Ureter (tissue), 1 donor: ENCODE data around the gene MID1IP1. TPM values are rescaled to one million over a fixed set of nuclear protein-coding genes. Genes with fewer than 3 reads are reported as not detected.

Experiments
- DNase-seq: peaks from one replicate; pipeline ENCODE4 v3.0.0-alpha.2; 2020; ENCODE audit warnings: low spot score
- total RNA-seq: library from RNA; stranded (reverse); gene quantifications from one replicate; pipeline ENCODE4 v1.2.4, GENCODE V29; 2023
- donor health status: DM: yes; HTN: yes; CAD: no.

The MID1IP1 gene
- total RNA-seq, 1 donor from 2014 or later = 66.4 TPM

GRCh38 chrX:38816155-38816554, 14.9 kb downstream of the MID1IP1 start:
- DNase-seq = no peak

GRCh38 chrX:38817004-38817703, 15.9 kb downstream of the MID1IP1 start:
- DNase-seq = peak; percentile 51

GRCh38 chrX:38819163-38819562, 17.9 kb downstream of the MID1IP1 start:
- DNase-seq = no peak

GRCh38 chrX:38819709-38820108, 18.4 kb downstream of the MID1IP1 start:
- DNase-seq = no peak

- DNase-seq = no peak
Measured at GRCh38 chrX:38820751-38821150, 19.5 kb downstream of the MID1IP1 start.

- DNase-seq = no peak
Measured at GRCh38 chrX:38824176-38824575, 22.9 kb downstream of the MID1IP1 start.

- no peak for DNase-seq
Measured at GRCh38 chrX:38831949-38832348, 30.7 kb downstream of the MID1IP1 start.

- DNase-seq = no peak
Measured at GRCh38 chrX:38837389-38837788, 36.1 kb downstream of the MID1IP1 start.

GRCh38 chrX:38839277-38839676, 38.0 kb downstream of the MID1IP1 start:
- DNase-seq = no peak

- DNase-seq = no peak
Measured at GRCh38 chrX:38839944-38840343, 38.7 kb downstream of the MID1IP1 start.

GRCh38 chrX:38841750-38842149, 40.5 kb downstream of the MID1IP1 start:
- DNase-seq = no peak

- DNase-seq = no peak
Measured at GRCh38 chrX:38845426-38845825, 44.2 kb downstream of the MID1IP1 start.

- DNase-seq = no peak
Measured at GRCh38 chrX:38847206-38847902, 46.1 kb downstream of the MID1IP1 start.

GRCh38 chrX:38847903-38848230, 46.6 kb downstream of the MID1IP1 start:
- no peak for DNase-seq

- DNase-seq = no peak
Measured at GRCh38 chrX:38848671-38849455, 47.6 kb downstream of the MID1IP1 start.

GRCh38 chrX:38850807-38851544, 49.7 kb downstream of the MID1IP1 start:
- no peak for DNase-seq

GRCh38 chrX:38854305-38854704, 53.0 kb downstream of the MID1IP1 start:
- DNase-seq = no peak

Other genes starting within 250 kb of the MID1IP1 start
- gene TSPAN7, start 239.9 kb upstream of the MID1IP1 start, total RNA-seq = 47.0 TPM